ENCODE results near the gene MLXIP. TPM values are rescaled to one million over a fixed set of nuclear protein-coding genes. Genes with fewer than 3 reads are reported as not detected.

Gene MLXIP
- total and polyA plus RNA-seq, 3 experiments from 2014 or later: 18.3 to 33.9 (median 32.1) TPM

- no peak overlapping the region for H3K27ac ChIP-seq (ENCODE audit: low read depth, low read length)
- DNase-seq: no peak
- Mint-ChIP-seq H3K9me3 (no peaks in the 10 kb centered on the region), H3K27me3 (no peaks in the 10 kb centered on the region), H3K27ac (peak overlapping the region in 1 of 8 donors; percentile 75), H3K4me1 (no peaks in the 10 kb centered on the region), H3K36me3 (peaks cover 4 to 55% (median 10%) of the 10 kb centered on the region in 3 donors), H3K4me3 (no peak overlapping the region)
- no peak overlapping the region for H3K4me3 ChIP-seq (ENCODE audit: low read length)
- ChIA-PET POLR2A (no interaction called here), CTCF (interaction anchor here (1.2 kb wide), 1 partner anchor 19 kb away, joined by 3 read pairs; no protein-coding TSS in a partner anchor)
- no peaks in the 10 kb centered on the region for H3K27me3 ChIP-seq (ENCODE audit: insufficient read depth, low read length, poor library complexity, severe bottlenecking)
- no peaks in the 10 kb centered on the region for H3K4me1 ChIP-seq (ENCODE audit: insufficient read depth, low read length)
- no peaks in the 10 kb centered on the region for H3K9me3 ChIP-seq (ENCODE audit: low read length)
- H3K36me3 ChIP-seq (ENCODE audit: insufficient read depth, low read length): peaks cover 22% of the 10 kb centered on the region
Observed at GRCh38 chr12:122141911-122142725, 63.6 kb downstream of the MLXIP start.

DNA sequence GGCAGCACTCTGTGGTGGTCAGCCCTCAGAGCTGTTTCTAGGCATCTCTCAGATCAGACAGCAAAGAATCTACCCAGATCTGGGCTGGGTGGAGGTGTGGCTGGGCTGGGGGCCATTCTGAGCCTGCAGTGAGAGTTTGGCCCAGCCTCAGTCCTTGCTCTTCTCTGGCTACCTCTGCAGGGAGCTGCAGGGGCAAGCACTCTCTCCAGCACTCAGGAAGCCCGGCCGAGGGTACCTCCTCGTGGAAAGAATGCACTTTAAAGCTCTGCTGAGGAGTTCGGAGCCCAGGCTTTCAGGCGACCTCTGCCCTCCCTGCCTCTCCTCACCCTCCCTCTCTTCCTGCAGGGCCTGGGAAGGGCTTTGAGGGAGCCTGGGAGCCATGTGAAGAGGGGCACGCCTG, 64.3 kb downstream of the MLXIP start:
- no peaks in the 10 kb centered on the region for H3K27me3 ChIP-seq (ENCODE audit: insufficient read depth, low read length, poor library complexity, severe bottlenecking)
- Mint-ChIP-seq H3K27ac (no peak overlapping the region), H3K9me3 (no peaks in the 10 kb centered on the region), H3K36me3 (peaks cover 4 to 53% (median 10%) of the 10 kb centered on the region in 3 donors), H3K4me1 (no peaks in the 10 kb centered on the region), H3K4me3 (no peak overlapping the region), H3K27me3 (no peaks in the 10 kb centered on the region)
- H3K4me1 ChIP-seq (ENCODE audit: insufficient read depth, low read length): no peaks in the 10 kb centered on the region
- DNase-seq: no peak
- no peaks in the 10 kb centered on the region for H3K9me3 ChIP-seq (ENCODE audit: low read length)
- ChIA-PET CTCF (interaction anchor here (1.2 kb wide), 1 partner anchor 19 kb away, joined by 3 read pairs; no protein-coding TSS in a partner anchor), POLR2A (no interaction called here)
- H3K36me3 ChIP-seq (ENCODE audit: insufficient read depth, low read length): peaks cover 22% of the 10 kb centered on the region
- H3K27ac ChIP-seq (ENCODE audit: low read depth, low read length): no peak overlapping the region
- no peak overlapping the region for H3K4me3 ChIP-seq (ENCODE audit: low read length)

- H3K4me3 ChIP-seq (ENCODE audit: low read length): no peak overlapping the region
- CTCF ChIA-PET: interaction anchor here (1.4 kb wide), 1 partner anchor 21 kb away, joined by 4 read pairs; no protein-coding TSS in a partner anchor
- no peak for DNase-seq
- Mint-ChIP-seq H3K9me3 (no peaks in the 10 kb centered on the region), H3K4me1 (no peaks in the 10 kb centered on the region), H3K27ac (no peak overlapping the region), H3K4me3 (no peak overlapping the region), H3K36me3 (peaks cover 4 to 36% (median 5%) of the 10 kb centered on the region in 3 donors), H3K27me3 (peaks cover 0 to 3% of the 10 kb centered on the region in 2 donors)
- no peaks in the 10 kb centered on the region for H3K4me1 ChIP-seq (ENCODE audit: insufficient read depth, low read length)
- H3K27ac ChIP-seq (ENCODE audit: low read depth, low read length): no peak overlapping the region
- no peaks in the 10 kb centered on the region for H3K9me3 ChIP-seq (ENCODE audit: low read length)
- H3K27me3 ChIP-seq (ENCODE audit: insufficient read depth, low read length, poor library complexity, severe bottlenecking): no peaks in the 10 kb centered on the region
- H3K36me3 ChIP-seq (ENCODE audit: insufficient read depth, low read length): peaks cover 22% of the 10 kb centered on the region
- POLR2A ChIA-PET: no interaction called here
Observed at GRCh38 chr12:122144885-122145284, 66.3 kb downstream of the MLXIP start.

DNA sequence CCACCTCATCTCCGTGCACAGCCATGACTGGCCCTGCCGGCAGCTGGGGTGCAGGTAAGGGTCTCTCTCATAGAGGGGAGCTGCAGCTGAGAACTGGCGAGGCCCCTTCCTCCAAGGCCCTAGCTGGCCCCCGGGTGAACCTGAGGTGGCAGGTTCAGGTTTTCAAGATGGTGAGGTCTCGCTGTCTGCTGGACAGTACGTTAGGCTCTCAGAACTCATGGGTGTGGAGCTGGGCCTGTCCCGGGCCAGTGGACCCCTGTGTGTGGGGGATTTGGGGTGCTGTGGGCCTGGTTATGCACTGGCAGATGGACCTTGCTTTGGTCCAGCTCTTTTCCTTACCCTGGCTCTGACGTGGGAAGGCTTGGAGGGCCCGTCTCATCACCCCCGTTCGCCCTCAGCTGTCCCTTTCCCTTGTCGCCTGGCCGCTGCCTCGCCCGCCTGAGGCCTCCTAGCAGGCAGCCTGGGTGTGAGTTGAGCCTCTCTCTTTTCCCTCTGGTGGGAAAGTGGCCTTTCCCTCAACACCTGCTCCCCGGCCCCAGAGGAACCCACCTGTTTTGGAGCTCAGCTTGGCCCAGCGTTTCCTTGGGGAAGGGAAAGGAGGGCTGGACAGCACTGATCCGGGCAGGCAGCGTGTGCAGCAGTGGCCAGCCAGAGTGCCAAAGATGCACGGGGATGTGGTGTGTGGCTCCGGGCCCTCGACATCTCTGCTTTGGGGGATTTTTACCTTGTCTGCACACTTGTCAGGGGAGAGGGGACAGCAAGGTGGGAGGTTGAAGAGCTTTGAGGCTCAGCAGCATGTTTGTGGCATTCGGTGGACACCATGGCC, 67.2 kb downstream of the MLXIP start:
- Histone ChIP-seq H3K9me3 (ENCODE audit: low read length) (no peaks in the 10 kb centered on the region), H3K4me1 (ENCODE audit: insufficient read depth, low read length) (no peaks in the 10 kb centered on the region), H3K36me3 (ENCODE audit: insufficient read depth, low read length) (peaks cover 20% of the 10 kb centered on the region), H3K4me3 (ENCODE audit: low read length) (no peak overlapping the region), H3K27me3 (ENCODE audit: insufficient read depth, low read length, poor library complexity, severe bottlenecking) (no peaks in the 10 kb centered on the region), H3K27ac (ENCODE audit: low read depth, low read length) (no peak overlapping the region)
- Mint-ChIP-seq H3K36me3 (peaks cover 3 to 31% (median 4%) of the 10 kb centered on the region in 3 donors), H3K4me3 (no peak overlapping the region), H3K4me1 (no peaks in the 10 kb centered on the region), H3K27ac (no peak overlapping the region), H3K27me3 (peaks cover 0 to 3% of the 10 kb centered on the region in 2 donors), H3K9me3 (no peaks in the 10 kb centered on the region)
- ChIA-PET CTCF (interaction anchor here (1.3 to 1.4 kb wide), 2 partner anchors 12 to 22 kb away, joined by 3 to 4 read pairs; no protein-coding TSS in a partner anchor), POLR2A (no interaction called here)
- DNase-seq: no peak

DNA sequence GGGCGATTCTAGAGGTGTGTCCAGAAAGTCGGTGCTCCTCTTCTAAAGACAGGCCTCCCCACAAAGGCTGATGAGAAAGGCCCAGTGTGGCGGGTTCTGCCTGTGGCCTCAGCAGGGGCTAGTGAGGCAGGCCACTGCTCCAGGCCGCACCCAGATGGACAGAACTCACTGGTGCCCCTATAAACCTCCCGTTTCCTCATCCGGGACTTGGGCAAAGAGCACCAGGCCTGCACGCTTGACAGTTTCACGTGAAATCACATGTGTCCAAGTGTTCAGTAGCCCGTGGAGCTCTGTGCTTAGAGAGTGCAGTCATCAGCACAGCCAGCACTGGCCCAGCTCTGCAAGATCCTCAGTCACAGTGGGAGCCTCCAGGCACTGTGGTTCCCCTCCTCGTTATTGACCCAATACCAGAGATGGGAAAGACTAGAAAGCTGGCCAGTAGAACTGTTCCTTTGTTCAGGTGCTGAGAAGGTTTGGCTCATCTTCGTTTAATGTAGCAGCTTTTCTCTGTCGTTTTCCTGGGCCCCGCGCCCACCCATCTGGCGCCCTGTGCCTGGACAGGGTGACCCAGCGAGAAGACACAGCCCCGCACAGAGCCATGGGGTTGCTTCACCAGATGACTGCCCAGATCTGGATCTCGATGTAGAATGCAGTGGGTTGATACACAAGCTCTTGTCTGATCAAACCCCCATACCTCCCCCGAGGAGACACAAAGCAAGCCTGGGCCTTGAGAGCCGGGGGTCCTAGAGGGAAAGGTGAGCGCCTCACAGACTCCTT, 69.1 kb downstream of the MLXIP start:
- Histone ChIP-seq H3K4me1 (ENCODE audit: insufficient read depth, low read length) (no peaks in the 10 kb centered on the region), H3K27ac (ENCODE audit: low read depth, low read length) (no peak overlapping the region), H3K27me3 (ENCODE audit: insufficient read depth, low read length, poor library complexity, severe bottlenecking) (no peaks in the 10 kb centered on the region), H3K4me3 (ENCODE audit: low read length) (no peak overlapping the region), H3K9me3 (ENCODE audit: low read length) (no peaks in the 10 kb centered on the region), H3K36me3 (ENCODE audit: insufficient read depth, low read length) (peaks cover 3% of the 10 kb centered on the region)
- H3K27me3 Mint-ChIP-seq: peaks cover 0 to 3% of the 10 kb centered on the region in 2 donors
- H3K27ac Mint-ChIP-seq: no peak overlapping the region
- ChIA-PET CTCF (interaction anchor here (0.5 kb wide), 1 partner anchor 28 kb away, joined by 3 read pairs; no protein-coding TSS in a partner anchor), POLR2A (interaction anchor here (0.5 kb wide), 1 partner anchor 34 kb away, joined by 7 read pairs; no protein-coding TSS in a partner anchor)
- DNase-seq: no peak
- no peak overlapping the region for H3K4me3 Mint-ChIP-seq
- peaks cover 3 to 13% (median 4%) of the 10 kb centered on the region in 3 donors for H3K36me3 Mint-ChIP-seq
- H3K4me1 Mint-ChIP-seq: no peaks in the 10 kb centered on the region
- H3K9me3 Mint-ChIP-seq: no peaks in the 10 kb centered on the region

- Mint-ChIP-seq H3K4me3 (no peak overlapping the region), H3K27me3 (peaks cover 0 to 3% of the 10 kb centered on the region in 2 donors), H3K36me3 (peaks cover 2 to 5% (median 3%) of the 10 kb centered on the region in 3 donors), H3K9me3 (no peaks in the 10 kb centered on the region), H3K4me1 (no peaks in the 10 kb centered on the region), H3K27ac (no peak overlapping the region)
- Histone ChIP-seq H3K9me3 (ENCODE audit: low read length) (no peaks in the 10 kb centered on the region), H3K27me3 (ENCODE audit: insufficient read depth, low read length, poor library complexity, severe bottlenecking) (no peaks in the 10 kb centered on the region), H3K36me3 (ENCODE audit: insufficient read depth, low read length) (peaks cover 3% of the 10 kb centered on the region), H3K4me3 (ENCODE audit: low read length) (no peak overlapping the region), H3K4me1 (ENCODE audit: insufficient read depth, low read length) (no peaks in the 10 kb centered on the region), H3K27ac (ENCODE audit: low read depth, low read length) (no peak overlapping the region)
- POLR2A ChIA-PET: no interaction called here
- no peak for DNase-seq
- CTCF ChIA-PET: interaction anchor here (0.5 kb wide), 1 partner anchor 28 kb away, joined by 3 read pairs; no protein-coding TSS in a partner anchor
Observed at GRCh38 chr12:122148657-122149056, 70.1 kb downstream of the MLXIP start.

DNA sequence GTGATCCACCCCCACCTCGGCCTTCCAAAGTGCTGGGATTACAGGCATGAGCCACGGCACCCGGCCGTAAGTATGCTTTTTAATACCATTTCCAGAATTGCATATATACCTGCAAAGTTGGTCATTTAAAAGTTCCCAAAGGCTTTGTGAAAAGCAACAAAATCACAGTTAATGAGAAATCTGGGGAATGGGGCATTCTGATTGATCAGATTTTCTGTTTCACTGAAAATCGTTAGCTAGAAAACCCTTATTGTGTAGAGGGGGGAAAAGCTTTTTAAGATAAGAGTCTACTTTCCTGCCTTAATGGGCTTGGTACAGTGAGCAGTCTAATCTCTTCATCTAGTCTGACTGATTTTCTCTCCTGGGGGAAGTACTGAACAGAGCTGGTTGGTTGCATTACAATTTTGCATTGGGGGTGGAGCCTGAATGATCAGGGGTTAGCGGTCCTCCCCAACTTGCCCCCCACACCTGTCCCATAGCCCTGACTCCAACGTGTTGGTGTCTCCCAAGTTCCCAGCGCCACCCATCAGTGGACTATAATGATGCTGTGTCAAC, 71.6 kb downstream of the MLXIP start:
- Histone ChIP-seq H3K36me3 (ENCODE audit: insufficient read depth, low read length) (no peaks in the 10 kb centered on the region), H3K9me3 (ENCODE audit: low read length) (no peaks in the 10 kb centered on the region), H3K27ac (ENCODE audit: low read depth, low read length) (no peak overlapping the region), H3K4me1 (ENCODE audit: insufficient read depth, low read length) (no peaks in the 10 kb centered on the region), H3K27me3 (ENCODE audit: insufficient read depth, low read length, poor library complexity, severe bottlenecking) (no peaks in the 10 kb centered on the region), H3K4me3 (ENCODE audit: low read length) (no peak overlapping the region)
- no peak overlapping the region for H3K4me3 Mint-ChIP-seq
- CTCF ChIA-PET: interaction anchor here (0.8 kb wide), 1 partner anchor 117 kb away, joined by 3 read pairs; no protein-coding TSS in a partner anchor
- DNase-seq: no peak
- POLR2A ChIA-PET: no interaction called here
- no peak overlapping the region for H3K27ac Mint-ChIP-seq
- no peaks in the 10 kb centered on the region for H3K9me3 Mint-ChIP-seq
- no peaks in the 10 kb centered on the region for H3K4me1 Mint-ChIP-seq
- no peaks in the 10 kb centered on the region for H3K36me3 Mint-ChIP-seq
- peaks cover 1 to 3% of the 10 kb centered on the region in 2 donors for H3K27me3 Mint-ChIP-seq
